Activated CD8-positive, alpha-beta T cell treated with anti-CD3 and anti-CD28 coated beads for 36 hours (primary cell): ENCODE results near the gene FMNL1. TPM values are rescaled to one million over a fixed set of nuclear protein-coding genes. Genes with fewer than 3 reads are reported as not detected.

Experiments used
- ATAC-seq: fragments of 200-7000 bp; cut with Tn5 transposase; one replicate; pipeline ENCODE4 v1.10.0; 2021; ENCODE audit warnings: mild to moderate bottlenecking, moderate library complexity
- CTCF ChIA-PET: fragments of 350-600 bp; sonication (Branson Sonifier 250); formaldehyde crosslinking; loops from one replicate; lab custom pipeline; 2021; ENCODE audit warnings: antibody characterized with exemption; lab: Charles Lee
- POLR2A ChIA-PET: fragments of 350-600 bp; sonication (Branson Sonifier 250); formaldehyde crosslinking; loops from one replicate; lab custom pipeline; 2021; ENCODE audit warnings: antibody characterized with exemption; lab: Charles Lee
- DNase-seq: peaks from one replicate; pipeline ENCODE4 v3.0.0-alpha.2; 2020
- H3K27ac Mint-ChIP-seq: one replicate; pipeline ENCODE4 v1.8.0; 2021; ENCODE audit warnings: mild to moderate bottlenecking, mixed read lengths
- H3K27me3 Mint-ChIP-seq: one replicate; pipeline ENCODE4 v1.8.0; 2021; ENCODE audit warnings: mixed read lengths
- H3K36me3 Mint-ChIP-seq: one replicate; pipeline ENCODE4 v1.8.0; 2021; ENCODE audit warnings: low read depth, mixed read lengths
- H3K4me1 Mint-ChIP-seq: one replicate; pipeline ENCODE4 v1.8.0; 2021; ENCODE audit warnings: low read depth, mixed read lengths
- H3K4me3 Mint-ChIP-seq: one replicate; pipeline ENCODE4 v1.8.0; 2021; ENCODE audit warnings: mild to moderate bottlenecking, moderate library complexity, mixed read lengths
- H3K9me3 Mint-ChIP-seq: one replicate; pipeline ENCODE4 v1.8.0; 2021; ENCODE audit warnings: mixed read lengths
- CTCF ChIP-seq: fragments of 200-600 bp; IDR thresholded peaks from one replicate; pipeline ENCODE4 v1.8.0; 2022; ENCODE audit warnings: antibody characterized with exemption, mild to moderate bottlenecking
- intact Hi-C: fragments of 100-400 bp; cut with micrococcal nuclease; formaldehyde crosslinking; loops from one replicate; pipeline ENCODE4 v1.10.0; 2022
- total RNA-seq, 2 experiments: library from RNA; stranded (reverse); gene quantifications; one replicate each; pipeline ENCODE4 v1.2.3, GENCODE V29; 2021

FMNL1 gene
- total RNA-seq, 2 experiments from 2014 or later, result 285 to 298 TPM

- Mint-ChIP-seq H3K36me3 (peaks cover 65% of the 10 kb centered on the region), H3K4me3 (no peak overlapping the region), H3K27me3 (no peaks in the 10 kb centered on the region), H3K4me1 (peaks cover 31% of the 10 kb centered on the region), H3K27ac (peak overlapping the region; percentile 46), H3K9me3 (no peaks in the 10 kb centered on the region)
- ATAC-seq (no peak), DNase-seq (no peak)
- ChIA-PET POLR2A (interaction anchor here (1.7 to 23.2 kb wide), 2 partner anchors 19 to 70 kb away, joined by 4 to 399 read pairs; partner anchors contain the start of gene FMNL1), CTCF (interaction anchor here (1.0 to 3.2 kb wide), 5 partner anchors 11 to 92 kb away, joined by 3 to 16 read pairs (median 3); no protein-coding TSS in a partner anchor)
- TF ChIP-seq CTCF, result no peak
- intact Hi-C loops, result no loop called here
These were observed 20.3 kb downstream of the FMNL1 start for GRCh38 chr17:45242029-45242414.

- POLR2A ChIA-PET, result interaction anchor here (1.0 to 23.2 kb wide), 5 partner anchors 20 to 146 kb away, joined by 3 to 399 read pairs (median 3); partner anchors contain the start of gene FMNL1
- H3K36me3 Mint-ChIP-seq, result peaks cover 56% of the 10 kb centered on the region
- ATAC-seq, result no peak
- intact Hi-C loops, result no loop called here
- no peaks in the 10 kb centered on the region for H3K27me3 Mint-ChIP-seq
- H3K4me1 Mint-ChIP-seq, result peaks cover 32% of the 10 kb centered on the region
- no peak for TF ChIP-seq CTCF
- DNase-seq, result no peak
- H3K27ac Mint-ChIP-seq, result peak overlapping the region; percentile 11
- CTCF ChIA-PET, result interaction anchor here (1.2 to 3.2 kb wide), 5 partner anchors 9 to 108 kb away, joined by 3 to 16 read pairs (median 8); partner anchors contain the start of gene ACBD4
- no peaks in the 10 kb centered on the region for H3K9me3 Mint-ChIP-seq
- H3K4me3 Mint-ChIP-seq, result no peak overlapping the region
These were observed 22.1 kb downstream of the FMNL1 start for GRCh38 chr17:45243750-45244149.

GRCh38 chr17:45244725-45245656 lies 23.3 kb downstream of the FMNL1 start:
- POLR2A ChIA-PET, result interaction anchor here (1.0 to 23.2 kb wide), 4 partner anchors 13 to 97 kb away, joined by 3 to 399 read pairs (median 24); partner anchors contain the start of genes FMNL1 and HEXIM1

GRCh38 chr17:45246338-45246737 lies 24.7 kb downstream of the FMNL1 start:
- intact Hi-C loops, result no loop called here
- ChIA-PET CTCF (interaction anchor here (1.0 to 5.3 kb wide), 9 partner anchors 10 to 111 kb away, joined by 3 to 43 read pairs (median 15); partner anchors contain the start of genes ACBD4 and FMNL1), POLR2A (interaction anchor here (0.7 to 23.2 kb wide), 7 partner anchors 12 to 98 kb away, joined by 3 to 399 read pairs (median 8); partner anchors contain the start of genes FMNL1 and HEXIM1)
- Mint-ChIP-seq H3K27me3 (no peaks in the 10 kb centered on the region), H3K27ac (peak overlapping the region; percentile 91), H3K9me3 (no peaks in the 10 kb centered on the region), H3K36me3 (peaks cover 57% of the 10 kb centered on the region), H3K4me3 (peak overlapping the region; percentile 88), H3K4me1 (peaks cover 50% of the 10 kb centered on the region)
- no peak for TF ChIP-seq CTCF
- DNase-seq (no peak), ATAC-seq (no peak)

More at GRCh38 chr17:45244725-45245656, 23.3 kb downstream of the FMNL1 start:
- CTCF ChIA-PET, result interaction anchor here (1.0 to 5.3 kb wide), 6 partner anchors 9 to 110 kb away, joined by 6 to 43 read pairs (median 18); partner anchors contain the start of genes ACBD4 and FMNL1
- TF ChIP-seq CTCF, result no peak
- H3K4me1 Mint-ChIP-seq, result peaks cover 41% of the 10 kb centered on the region
- H3K9me3 Mint-ChIP-seq, result no peaks in the 10 kb centered on the region
- ATAC-seq (no peak), DNase-seq (no peak)
- intact Hi-C loops, result no loop called here
- H3K27me3 Mint-ChIP-seq, result no peaks in the 10 kb centered on the region
- no peak overlapping the region for H3K4me3 Mint-ChIP-seq
- peak overlapping the region; percentile 46 for H3K27ac Mint-ChIP-seq
- peaks cover 56% of the 10 kb centered on the region for H3K36me3 Mint-ChIP-seq
